PC-3 (cell line): ENCODE results near the gene DERL3.

Source experiments
- EZH2 ChIP-seq: fragments of 300-600 bp; sonication (generic); IDR thresholded peaks from one replicate; pipeline ENCODE4 v1.6.1; 2017; ENCODE audit warnings: antibody characterized with exemption, mild to moderate bottlenecking, low read length; ENCODE audit not compliant: unreplicated experiment
- TF ChIP-seq, protein P1 (sequence below): fragments of 300-600 bp; sonication (generic); conservative IDR thresholded peaks from 2 replicates; pipeline ENCODE4 v1.5.1; 2017; ENCODE audit warnings: antibody characterized with exemption, low read depth, mild to moderate bottlenecking, low read length

DNA sequence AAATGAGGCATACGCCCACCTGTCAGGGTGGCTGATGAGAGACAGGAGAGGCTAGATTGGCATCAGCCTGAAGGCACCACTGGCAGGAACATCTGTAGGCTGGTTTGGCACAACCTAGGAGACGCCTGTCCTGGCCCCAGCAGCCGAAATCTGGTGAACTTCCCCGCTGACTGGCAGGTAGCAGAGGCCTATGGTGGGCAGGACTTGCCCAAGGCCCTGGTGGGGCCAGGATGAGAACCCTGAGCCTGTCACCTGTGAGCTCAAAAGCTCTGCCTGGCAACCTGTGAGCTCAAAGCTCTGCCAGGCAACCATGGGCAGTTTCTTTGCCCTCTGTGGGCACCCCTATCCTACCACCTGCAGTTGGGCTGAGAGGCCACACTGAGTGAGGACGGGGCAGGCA lies 2.5 kb downstream of the DERL3 start:
- TF ChIP-seq, protein P1, sequence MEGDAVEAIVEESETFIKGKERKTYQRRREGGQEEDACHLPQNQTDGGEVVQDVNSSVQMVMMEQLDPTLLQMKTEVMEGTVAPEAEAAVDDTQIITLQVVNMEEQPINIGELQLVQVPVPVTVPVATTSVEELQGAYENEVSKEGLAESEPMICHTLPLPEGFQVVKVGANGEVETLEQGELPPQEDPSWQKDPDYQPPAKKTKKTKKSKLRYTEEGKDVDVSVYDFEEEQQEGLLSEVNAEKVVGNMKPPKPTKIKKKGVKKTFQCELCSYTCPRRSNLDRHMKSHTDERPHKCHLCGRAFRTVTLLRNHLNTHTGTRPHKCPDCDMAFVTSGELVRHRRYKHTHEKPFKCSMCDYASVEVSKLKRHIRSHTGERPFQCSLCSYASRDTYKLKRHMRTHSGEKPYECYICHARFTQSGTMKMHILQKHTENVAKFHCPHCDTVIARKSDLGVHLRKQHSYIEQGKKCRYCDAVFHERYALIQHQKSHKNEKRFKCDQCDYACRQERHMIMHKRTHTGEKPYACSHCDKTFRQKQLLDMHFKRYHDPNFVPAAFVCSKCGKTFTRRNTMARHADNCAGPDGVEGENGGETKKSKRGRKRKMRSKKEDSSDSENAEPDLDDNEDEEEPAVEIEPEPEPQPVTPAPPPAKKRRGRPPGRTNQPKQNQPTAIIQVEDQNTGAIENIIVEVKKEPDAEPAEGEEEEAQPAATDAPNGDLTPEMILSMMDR: no peak
- TF ChIP-seq EZH2: no peak
